T-helper 2 cell treated with Interferon-gamma antibody and Interleukin-4, amounts not matched to agents 5 μg/mL and 100 μg/mL, for 36 hours (primary cell): ENCODE measurements around the gene ALG9.

Source experiments
- DNase-seq: peaks from one replicate; pipeline ENCODE4 v3.0.0; 2021; ENCODE audit warnings: low spot score
- H3K27ac Mint-ChIP-seq: one replicate; pipeline ENCODE4 v1.8.0; 2021; ENCODE audit warnings: mild to moderate bottlenecking, mixed read lengths
- H3K27me3 Mint-ChIP-seq: one replicate; pipeline ENCODE4 v1.8.0; 2021; ENCODE audit warnings: low read depth, mixed read lengths
- H3K36me3 Mint-ChIP-seq: one replicate; pipeline ENCODE4 v1.8.0; 2021; ENCODE audit warnings: low read depth, mixed read lengths
- H3K4me1 Mint-ChIP-seq: one replicate; pipeline ENCODE4 v1.8.0; 2021; ENCODE audit warnings: low read depth, mixed read lengths
- H3K4me3 Mint-ChIP-seq: one replicate; pipeline ENCODE4 v1.8.0; 2022; ENCODE audit warnings: mild to moderate bottlenecking, moderate library complexity, mixed read lengths
- H3K9me3 Mint-ChIP-seq: one replicate; pipeline ENCODE4 v1.8.0; 2021; ENCODE audit warnings: mixed read lengths

The ALG9 gene

DNA sequence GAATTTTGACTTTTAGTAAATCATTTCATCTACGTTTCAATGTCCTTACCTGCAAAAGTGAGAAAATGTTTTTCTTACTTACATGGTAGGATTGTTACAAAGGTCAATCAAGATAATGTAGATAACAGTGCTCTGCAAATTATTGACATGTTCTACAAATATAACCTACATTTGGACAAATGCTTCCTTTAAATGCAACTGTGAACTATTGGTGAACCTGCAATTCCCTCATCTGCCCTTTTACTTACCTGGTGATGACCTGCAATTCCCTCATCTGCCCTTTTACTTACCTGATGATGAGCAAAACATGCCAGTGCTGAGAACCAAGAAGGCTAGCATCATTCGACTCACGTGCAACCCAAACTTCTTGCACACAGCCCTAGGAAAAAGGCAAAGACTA is 11.1 kb downstream of the ALG9 start:
- H3K27me3 Mint-ChIP-seq, result no peaks in the 10 kb centered on the region
- H3K4me3 Mint-ChIP-seq, result no peak overlapping the region
- no peaks in the 10 kb centered on the region for H3K9me3 Mint-ChIP-seq
- no peak overlapping the region for H3K27ac Mint-ChIP-seq
- no peaks in the 10 kb centered on the region for H3K4me1 Mint-ChIP-seq
- DNase-seq, result no peak
- peaks cover 44% of the 10 kb centered on the region for H3K36me3 Mint-ChIP-seq

- no peak overlapping the region for H3K27ac Mint-ChIP-seq
Observed at GRCh38 chr11:111855506-111855905, 15.9 kb downstream of the ALG9 start.

DNA sequence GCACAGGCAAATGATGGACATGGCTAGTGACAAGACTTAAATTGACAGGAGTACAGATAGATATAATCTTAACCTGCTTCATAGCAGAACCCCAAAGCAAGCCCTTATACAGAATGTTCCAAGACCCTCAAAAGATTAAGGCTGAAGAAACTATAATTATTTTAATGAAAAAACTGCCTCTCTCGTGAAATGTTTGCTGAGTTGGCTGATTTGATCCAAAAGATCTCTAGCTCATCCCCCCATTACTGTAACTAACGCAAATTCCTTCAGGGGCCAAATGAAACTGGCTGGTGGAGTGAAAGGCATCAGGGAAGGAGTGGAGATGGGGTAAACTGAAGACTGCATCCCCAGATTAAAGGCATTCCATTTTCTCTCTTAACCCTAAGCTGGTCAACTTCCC is 19.3 kb downstream of the ALG9 start:
- no peak overlapping the region for H3K27ac Mint-ChIP-seq
- H3K4me1 Mint-ChIP-seq, result no peaks in the 10 kb centered on the region
- H3K27me3 Mint-ChIP-seq, result no peaks in the 10 kb centered on the region
- peaks cover 38% of the 10 kb centered on the region for H3K36me3 Mint-ChIP-seq
- no peak for DNase-seq
- H3K9me3 Mint-ChIP-seq, result no peaks in the 10 kb centered on the region
- H3K4me3 Mint-ChIP-seq, result no peak overlapping the region

More at GRCh38 chr11:111855506-111855905, 15.9 kb downstream of the ALG9 start:
- Mint-ChIP-seq H3K36me3 (peaks cover 48% of the 10 kb centered on the region), H3K27me3 (no peaks in the 10 kb centered on the region), H3K4me3 (no peak overlapping the region), H3K9me3 (no peaks in the 10 kb centered on the region), H3K4me1 (no peaks in the 10 kb centered on the region)
- no peak for DNase-seq

- DNase-seq, result no peak
- Mint-ChIP-seq H3K27ac (no peak overlapping the region), H3K4me3 (no peak overlapping the region), H3K36me3 (peaks cover 38% of the 10 kb centered on the region), H3K27me3 (no peaks in the 10 kb centered on the region), H3K4me1 (no peaks in the 10 kb centered on the region), H3K9me3 (no peaks in the 10 kb centered on the region)
Observed at GRCh38 chr11:111851636-111852035, 19.7 kb downstream of the ALG9 start.

- Mint-ChIP-seq H3K36me3 (peaks cover 38% of the 10 kb centered on the region), H3K27me3 (no peaks in the 10 kb centered on the region), H3K4me3 (no peak overlapping the region), H3K27ac (no peak overlapping the region), H3K9me3 (no peaks in the 10 kb centered on the region), H3K4me1 (no peaks in the 10 kb centered on the region)
- DNase-seq, result no peak
Observed at GRCh38 chr11:111851067-111851466, 20.3 kb downstream of the ALG9 start.

- Mint-ChIP-seq H3K36me3 (peaks cover 38% of the 10 kb centered on the region), H3K9me3 (no peaks in the 10 kb centered on the region), H3K4me3 (no peak overlapping the region), H3K27me3 (no peaks in the 10 kb centered on the region), H3K4me1 (no peaks in the 10 kb centered on the region), H3K27ac (no peak overlapping the region)
- DNase-seq, result no peak
Observed at GRCh38 chr11:111849631-111850030, 21.8 kb downstream of the ALG9 start.

DNA sequence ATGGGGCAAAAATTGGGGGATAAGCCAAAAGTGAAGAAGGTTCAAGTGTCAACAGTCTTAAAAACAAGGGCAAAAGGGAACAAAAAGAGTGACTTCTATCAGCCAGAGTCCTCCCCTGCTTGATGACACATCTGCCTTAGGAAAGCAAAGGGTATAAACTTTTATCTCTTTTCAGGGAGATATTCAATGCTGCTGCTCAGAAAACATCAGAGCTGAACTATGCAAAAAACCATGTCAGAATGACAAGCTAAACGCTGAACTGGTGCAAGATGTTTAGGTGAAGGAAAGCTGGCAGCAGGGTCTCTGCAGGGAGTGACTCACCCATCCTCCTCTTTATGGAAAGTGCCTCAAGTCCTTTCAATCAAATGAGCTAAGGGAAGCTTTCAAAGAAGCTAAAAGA is 24.7 kb downstream of the ALG9 start:
- Mint-ChIP-seq H3K27me3 (no peaks in the 10 kb centered on the region), H3K36me3 (peaks cover 31% of the 10 kb centered on the region), H3K4me3 (no peak overlapping the region), H3K9me3 (no peaks in the 10 kb centered on the region), H3K4me1 (no peaks in the 10 kb centered on the region), H3K27ac (no peak overlapping the region)
- DNase-seq, result no peak

- no peak for DNase-seq
- H3K27ac Mint-ChIP-seq, result no peak overlapping the region
- peaks cover 29% of the 10 kb centered on the region for H3K36me3 Mint-ChIP-seq
- H3K27me3 Mint-ChIP-seq, result no peaks in the 10 kb centered on the region
- H3K9me3 Mint-ChIP-seq, result no peaks in the 10 kb centered on the region
- H3K4me1 Mint-ChIP-seq, result no peaks in the 10 kb centered on the region
- no peak overlapping the region for H3K4me3 Mint-ChIP-seq
Observed at GRCh38 chr11:111846063-111846462, 25.3 kb downstream of the ALG9 start.

GRCh38 chr11:111845276-111846028 is 25.9 kb downstream of the ALG9 start:
- no peak overlapping the region for H3K4me3 Mint-ChIP-seq
- no peaks in the 10 kb centered on the region for H3K27me3 Mint-ChIP-seq
- DNase-seq, result no peak
- H3K9me3 Mint-ChIP-seq, result no peaks in the 10 kb centered on the region
- H3K27ac Mint-ChIP-seq, result no peak overlapping the region
- H3K4me1 Mint-ChIP-seq, result no peaks in the 10 kb centered on the region
- peaks cover 25% of the 10 kb centered on the region for H3K36me3 Mint-ChIP-seq

GRCh38 chr11:111843661-111844060 is 27.7 kb downstream of the ALG9 start:
- Mint-ChIP-seq H3K27ac (no peak overlapping the region), H3K27me3 (no peaks in the 10 kb centered on the region), H3K4me1 (no peaks in the 10 kb centered on the region), H3K9me3 (no peaks in the 10 kb centered on the region), H3K4me3 (no peak overlapping the region), H3K36me3 (peaks cover 20% of the 10 kb centered on the region)
- no peak for DNase-seq

DNA sequence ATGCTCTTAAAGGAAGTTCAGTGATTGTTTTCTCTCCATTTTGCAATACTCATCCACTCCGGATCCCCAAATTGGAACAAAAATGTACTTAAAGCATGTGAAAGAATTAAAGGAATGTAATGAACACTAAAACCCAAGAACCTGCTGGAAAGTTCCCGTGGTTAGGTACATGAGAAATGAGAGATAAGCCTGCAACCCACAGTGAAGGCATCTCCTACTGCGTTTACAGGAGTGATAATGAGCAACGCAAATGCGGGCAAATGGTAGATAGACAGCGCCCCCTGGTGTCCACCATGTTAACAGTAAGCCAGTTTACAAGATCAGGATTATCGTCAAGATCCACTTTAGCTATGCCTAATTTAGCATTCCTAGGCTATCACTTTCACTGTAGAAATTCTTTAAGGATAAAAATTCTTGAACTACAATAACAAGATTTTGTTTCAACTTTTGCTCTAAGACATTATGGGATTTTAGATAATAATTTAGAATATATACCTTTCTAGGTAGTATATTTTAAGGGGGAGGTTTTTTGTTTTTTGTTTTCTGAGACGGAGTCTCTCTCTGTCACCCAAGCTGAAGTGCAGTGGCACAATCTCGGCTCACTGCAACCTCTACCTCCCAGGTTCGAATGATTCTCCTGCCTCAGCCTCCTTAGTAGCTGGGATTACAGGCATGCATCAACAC is 29.9 kb downstream of the ALG9 start:
- Mint-ChIP-seq H3K4me1 (peaks cover 3% of the 10 kb centered on the region), H3K9me3 (no peaks in the 10 kb centered on the region), H3K27ac (no peak overlapping the region), H3K27me3 (no peaks in the 10 kb centered on the region), H3K4me3 (no peak overlapping the region), H3K36me3 (peaks cover 18% of the 10 kb centered on the region)
- DNase-seq, result peak; percentile 75

DNA sequence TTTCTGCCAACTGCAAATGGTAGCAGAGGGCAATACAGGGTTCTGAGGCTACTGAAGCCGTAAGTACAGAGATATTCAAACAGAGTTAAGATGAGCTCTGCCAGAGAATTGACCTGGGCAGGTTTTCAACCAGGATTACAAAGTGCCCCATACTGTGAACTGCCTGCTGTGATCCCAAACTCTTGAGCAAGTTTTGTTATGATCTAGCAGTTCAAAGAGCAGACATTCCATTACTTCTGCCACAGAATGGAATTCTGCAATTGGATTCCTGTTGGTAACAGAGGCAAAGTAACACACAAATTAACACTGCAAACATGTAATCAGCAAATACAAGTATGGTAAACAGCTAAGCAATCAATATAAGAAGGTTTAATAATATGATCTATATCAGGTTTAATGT is 31.2 kb downstream of the ALG9 start:
- Mint-ChIP-seq H3K4me1 (peaks cover 3% of the 10 kb centered on the region), H3K27ac (no peak overlapping the region), H3K9me3 (no peaks in the 10 kb centered on the region), H3K27me3 (no peaks in the 10 kb centered on the region), H3K4me3 (no peak overlapping the region), H3K36me3 (peaks cover 24% of the 10 kb centered on the region)
- DNase-seq, result no peak

GRCh38 chr11:111838054-111838453 is 33.3 kb downstream of the ALG9 start:
- no peak overlapping the region for H3K27ac Mint-ChIP-seq
- no peak for DNase-seq
- peaks cover 22% of the 10 kb centered on the region for H3K36me3 Mint-ChIP-seq
- H3K9me3 Mint-ChIP-seq, result no peaks in the 10 kb centered on the region
- H3K4me1 Mint-ChIP-seq, result peaks cover 3% of the 10 kb centered on the region
- no peak overlapping the region for H3K4me3 Mint-ChIP-seq
- H3K27me3 Mint-ChIP-seq, result no peaks in the 10 kb centered on the region

DNA sequence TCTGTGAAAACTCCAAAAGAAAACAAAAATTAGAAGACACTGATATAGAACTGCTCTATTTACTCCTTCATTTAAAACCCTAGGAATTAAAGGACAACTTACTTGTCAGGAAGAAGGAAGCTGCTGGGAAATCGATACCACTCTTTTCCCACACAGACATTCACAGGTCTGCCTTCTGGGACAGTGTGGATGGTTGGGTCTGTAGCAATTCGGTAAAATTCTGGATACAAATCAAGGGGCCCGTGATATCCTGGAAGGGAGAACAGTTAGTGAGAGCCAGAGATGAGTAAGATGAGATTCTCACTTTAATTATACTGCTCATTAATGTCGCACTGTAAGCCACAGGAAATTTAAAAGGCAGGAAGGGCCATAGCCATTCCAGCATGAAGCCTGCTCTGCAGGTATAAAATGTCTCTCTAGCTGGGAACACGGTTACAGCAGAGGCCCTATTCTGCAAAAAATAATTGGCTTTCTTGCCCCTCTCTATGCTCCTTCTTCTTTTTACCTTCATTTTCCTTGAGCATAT is 34.0 kb downstream of the ALG9 start:
- no peak for DNase-seq
- Mint-ChIP-seq H3K36me3 (peaks cover 22% of the 10 kb centered on the region), H3K9me3 (no peaks in the 10 kb centered on the region), H3K4me1 (peaks cover 3% of the 10 kb centered on the region), H3K27ac (no peak overlapping the region), H3K27me3 (no peaks in the 10 kb centered on the region), H3K4me3 (no peak overlapping the region)
